SU-DHL-6 (cell line): ENCODE measurements around the gene NKAPD1.

Source experiments
- H2AFZ ChIP-seq: fragments of 200-600 bp; sonication (generic); 2 replicates; pipeline ENCODE4 v1.6.1; 2014; ENCODE audit warnings: low read depth, mild to moderate bottlenecking, moderate library complexity, mixed read lengths, antibody characterized with exemption, low read length; ENCODE audit not compliant: severe bottlenecking
- H3F3A ChIP-seq: fragments of 200-600 bp; shearing (Covaris generic); 2 replicates; pipeline ENCODE4 v1.6.0; 2016; ENCODE audit warnings: antibody characterized with exemption, mild to moderate bottlenecking; ENCODE audit not compliant: insufficient read depth
- H3K27ac ChIP-seq: fragments of 200-600 bp; sonication (generic); 2 replicates; pipeline ENCODE4 v1.5.1; 2016; ENCODE audit warnings: low read depth, mild to moderate bottlenecking, low read length, moderate library complexity, mixed read lengths
- H3K27me3 ChIP-seq: fragments of 200-600 bp; sonication (generic), shearing (Covaris generic); 2 replicates; pipeline ENCODE4 v1.6.0; 2014; ENCODE audit warnings: mild to moderate bottlenecking, low read length
- H3K36me3 ChIP-seq: fragments of 200-600 bp; sonication (generic); 2 replicates; pipeline ENCODE4 v1.6.1; 2014; ENCODE audit warnings: mild to moderate bottlenecking, low read length, mixed read lengths
- H3K4me2 ChIP-seq: fragments of 300-600, 200-600 bp; shearing (Covaris generic), sonication (generic); 2 replicates; pipeline ENCODE4 v1.6.0; 2014; ENCODE audit warnings: low read length, low read depth, mild to moderate bottlenecking; ENCODE audit not compliant: poor library complexity, severe bottlenecking
- H3K4me3 ChIP-seq: fragments of 200-600 bp; sonication (generic); 2 replicates; pipeline ENCODE4 v1.5.1; 2014; ENCODE audit warnings: antibody characterized with exemption, low read length, mild to moderate bottlenecking, mixed read lengths; ENCODE audit not compliant: insufficient read depth, poor library complexity, severe bottlenecking
- H3K79me2 ChIP-seq: fragments of 200-600 bp; sonication (generic); 2 replicates; pipeline ENCODE4 v1.6.1; 2014; ENCODE audit warnings: mild to moderate bottlenecking, low read length, moderate library complexity; ENCODE audit not compliant: insufficient read depth
- H3K9ac ChIP-seq: fragments of 200-600 bp; sonication (generic); 2 replicates; pipeline ENCODE4 v1.7.0; 2014; ENCODE audit warnings: mild to moderate bottlenecking, low read length
- H3K9me2 ChIP-seq: fragments of 200-600 bp; sonication (generic); replicated peaks from 2 replicates; pipeline ENCODE4 v1.6.1; 2014; ENCODE audit warnings: low read length; ENCODE audit not compliant: insufficient read depth
- H3K9me3 ChIP-seq: fragments of 200-600 bp; sonication (generic); 2 replicates; pipeline ENCODE4 v1.6.1; 2014; ENCODE audit warnings: low read length, mixed read lengths; ENCODE audit not compliant: insufficient read depth
- H4K20me1 ChIP-seq: fragments of 200-600 bp; sonication (generic); 2 replicates; pipeline ENCODE4 v1.6.1; 2014; ENCODE audit warnings: low read depth, mild to moderate bottlenecking, antibody characterized with exemption, low read length, moderate library complexity, mixed read lengths
- CTCF ChIP-seq: fragments of 200-600 bp; sonication (generic); IDR thresholded peaks from one replicate; pipeline ENCODE4 v1.5.1; 2017; ENCODE audit warnings: antibody characterized with exemption, mild to moderate bottlenecking, low read length, moderate library complexity; ENCODE audit not compliant: insufficient read depth, poor library complexity, severe bottlenecking
- EZH2phosphoT487 ChIP-seq: fragments of 200-600 bp; sonication (generic), shearing (Covaris generic); conservative IDR thresholded peaks from 2 replicates; pipeline ENCODE4 v1.6.1; 2018; ENCODE audit warnings: mild to moderate bottlenecking, antibody characterized with exemption, low read length, moderate library complexity, mixed read lengths

NKAPD1 gene

GRCh38 chr11:112096194-112096593 is 22.1 kb downstream of the NKAPD1 start:
- H3K79me2 ChIP-seq = no peaks in the 10 kb centered on the region; the same call in 1 of the 2 replicates
- peaks cover 11% of the 10 kb centered on the region; the same call in 1 of the 2 replicates for H3K36me3 ChIP-seq
- H3K4me2 ChIP-seq = no peak overlapping the region
- H3K4me3 ChIP-seq = no peak overlapping the region
- H3K27ac ChIP-seq = no peak overlapping the region
- H3F3A ChIP-seq = no peaks in the 10 kb centered on the region
- no peaks in the 10 kb centered on the region for H3K27me3 ChIP-seq
- no peak overlapping the region for H3K9ac ChIP-seq
- H4K20me1 ChIP-seq = no peaks in the 10 kb centered on the region
- no peaks in the 10 kb centered on the region for H3K9me3 ChIP-seq
- H2AFZ ChIP-seq = no peak overlapping the region
- no peak for TF ChIP-seq EZH2phosphoT487
- TF ChIP-seq CTCF = no peak
- H3K9me2 ChIP-seq = no peaks in the 10 kb centered on the region

GRCh38 chr11:112097734-112098528 is 23.8 kb downstream of the NKAPD1 start:
- Histone ChIP-seq H3K4me2 (no peak overlapping the region), H3K27ac (no peak overlapping the region)
- TF ChIP-seq CTCF (no peak), EZH2phosphoT487 (no peak)

GRCh38 chr11:112100462-112100861 is 26.4 kb downstream of the NKAPD1 start:
- H3K4me3 ChIP-seq = no peak overlapping the region
- no peak overlapping the region for H3K4me2 ChIP-seq
- no peaks in the 10 kb centered on the region for H3K79me2 ChIP-seq
- no peaks in the 10 kb centered on the region for H3K9me3 ChIP-seq
- no peak overlapping the region for H2AFZ ChIP-seq
- no peak overlapping the region for H3K9ac ChIP-seq
- H4K20me1 ChIP-seq = no peaks in the 10 kb centered on the region
- H3K27ac ChIP-seq = no peak overlapping the region
- no peaks in the 10 kb centered on the region for H3K9me2 ChIP-seq
- no peaks in the 10 kb centered on the region for H3K36me3 ChIP-seq
- TF ChIP-seq CTCF (no peak), EZH2phosphoT487 (no peak)
- H3F3A ChIP-seq = no peaks in the 10 kb centered on the region
- H3K27me3 ChIP-seq = no peaks in the 10 kb centered on the region

More at GRCh38 chr11:112097734-112098528, 23.8 kb downstream of the NKAPD1 start:
- Histone ChIP-seq H3K9me2 (no peaks in the 10 kb centered on the region), H3K4me3 (no peak overlapping the region), H3K36me3 (peaks cover 7% of the 10 kb centered on the region; the same call in 1 of the 2 replicates), H4K20me1 (no peaks in the 10 kb centered on the region), H3K9ac (no peak overlapping the region), H3K9me3 (no peaks in the 10 kb centered on the region), H3F3A (no peaks in the 10 kb centered on the region), H2AFZ (no peak overlapping the region), H3K79me2 (no peaks in the 10 kb centered on the region), H3K27me3 (no peaks in the 10 kb centered on the region)
